Epithelial cell of proximal tubule (primary cell): ENCODE results near the gene KCNK15. TPM values are rescaled to one million over a fixed set of nuclear protein-coding genes. Genes with fewer than 3 reads are reported as not detected.

Source experiments
- DNase-seq: peaks from one replicate; pipeline ENCODE4 v3.0.0-alpha.2; 2011; ENCODE audit warnings: low read depth
- H3K4me3 ChIP-seq: 2 replicates; pipeline ENCODE4 v1.5.1; 2011; ENCODE audit warnings: low read depth, mild to moderate bottlenecking, low read length
- CTCF ChIP-seq: conservative IDR thresholded peaks from 2 replicates; pipeline ENCODE4 v1.5.1; 2012; ENCODE audit warnings: low read depth, mild to moderate bottlenecking, low read length
- total RNA-seq: library from RNA; depleted of rRNA; stranded (reverse); fragments of >200 nt; gene quantifications from 2 replicates; pipeline ENCODE4 v1.2.3, GENCODE V29; 2015

The KCNK15 gene
- total RNA-seq, 1 donor from 2014 or later = not detected

GRCh38 chr20:44768256-44768655, 22.6 kb downstream of the KCNK15 start:
- TF ChIP-seq CTCF = no peak
- no peak for DNase-seq

GRCh38 chr20:44768854-44769480, 23.3 kb downstream of the KCNK15 start:
- H3K4me3 ChIP-seq = no peak overlapping the region
- DNase-seq = no peak
- TF ChIP-seq CTCF = no peak

More at GRCh38 chr20:44768256-44768655, 22.6 kb downstream of the KCNK15 start:
- H3K4me3 ChIP-seq = no peak overlapping the region

GRCh38 chr20:44769481-44769863, 23.8 kb downstream of the KCNK15 start:
- no peak for TF ChIP-seq CTCF
- DNase-seq = no peak
- H3K4me3 ChIP-seq = no peak overlapping the region

GRCh38 chr20:44770484-44771171, 25.0 kb downstream of the KCNK15 start:
- no peak for DNase-seq
- no peak overlapping the region for H3K4me3 ChIP-seq
- no peak for TF ChIP-seq CTCF

GRCh38 chr20:44771172-44771535, 25.5 kb downstream of the KCNK15 start:
- DNase-seq = no peak
- no peak for TF ChIP-seq CTCF
- H3K4me3 ChIP-seq = no peak overlapping the region

GRCh38 chr20:44772636-44773035, 27.0 kb downstream of the KCNK15 start:
- DNase-seq = no peak

More at GRCh38 chr20:44772636-44773035, 27.0 kb downstream of the KCNK15 start:
- TF ChIP-seq CTCF = no peak
- no peak overlapping the region for H3K4me3 ChIP-seq
